ENCODE data around the gene GSPT1.

DNA sequence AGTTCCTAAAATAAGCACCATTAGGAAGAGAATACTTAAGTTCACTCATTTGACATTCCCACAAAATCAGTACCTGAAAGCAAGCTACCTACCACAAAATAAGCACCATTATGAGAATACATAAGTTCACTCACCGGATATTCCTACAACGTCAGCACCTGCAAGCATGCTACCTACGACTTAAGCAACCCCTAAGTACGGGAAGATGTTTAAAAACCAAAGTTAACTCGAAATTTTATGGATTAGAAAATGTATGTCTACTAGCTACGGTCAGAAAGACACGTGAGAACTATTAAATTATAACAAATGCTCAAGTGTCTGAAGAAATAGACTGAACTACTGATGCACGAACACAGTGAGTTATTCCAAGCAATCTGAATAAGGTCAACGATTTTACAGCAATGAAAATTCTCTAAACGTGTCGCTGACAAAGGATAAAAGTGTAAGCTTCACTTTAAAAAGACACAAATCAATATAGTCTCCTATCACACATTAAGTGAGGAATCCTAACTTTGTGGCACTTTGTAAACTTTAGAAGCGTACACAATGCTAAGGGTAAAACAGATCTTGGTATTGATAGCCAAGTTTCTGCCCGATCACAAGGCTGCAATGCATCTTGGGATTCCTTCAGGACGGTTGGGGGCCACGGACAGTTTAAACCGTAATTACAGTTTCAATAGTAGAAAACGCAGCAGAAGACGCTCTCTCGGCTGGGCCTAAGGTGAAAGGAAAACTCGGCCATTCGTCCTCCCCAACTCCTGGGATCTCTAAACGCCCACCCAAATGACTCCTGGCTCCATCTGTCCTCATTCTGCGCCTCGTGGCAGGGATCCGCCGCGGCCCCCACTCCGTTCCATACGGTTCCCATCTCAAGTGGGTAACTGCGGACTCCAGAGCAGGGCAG lies 1.3 kb downstream of the GSPT1 start:
- TF ChIP-seq, protein P1, sequence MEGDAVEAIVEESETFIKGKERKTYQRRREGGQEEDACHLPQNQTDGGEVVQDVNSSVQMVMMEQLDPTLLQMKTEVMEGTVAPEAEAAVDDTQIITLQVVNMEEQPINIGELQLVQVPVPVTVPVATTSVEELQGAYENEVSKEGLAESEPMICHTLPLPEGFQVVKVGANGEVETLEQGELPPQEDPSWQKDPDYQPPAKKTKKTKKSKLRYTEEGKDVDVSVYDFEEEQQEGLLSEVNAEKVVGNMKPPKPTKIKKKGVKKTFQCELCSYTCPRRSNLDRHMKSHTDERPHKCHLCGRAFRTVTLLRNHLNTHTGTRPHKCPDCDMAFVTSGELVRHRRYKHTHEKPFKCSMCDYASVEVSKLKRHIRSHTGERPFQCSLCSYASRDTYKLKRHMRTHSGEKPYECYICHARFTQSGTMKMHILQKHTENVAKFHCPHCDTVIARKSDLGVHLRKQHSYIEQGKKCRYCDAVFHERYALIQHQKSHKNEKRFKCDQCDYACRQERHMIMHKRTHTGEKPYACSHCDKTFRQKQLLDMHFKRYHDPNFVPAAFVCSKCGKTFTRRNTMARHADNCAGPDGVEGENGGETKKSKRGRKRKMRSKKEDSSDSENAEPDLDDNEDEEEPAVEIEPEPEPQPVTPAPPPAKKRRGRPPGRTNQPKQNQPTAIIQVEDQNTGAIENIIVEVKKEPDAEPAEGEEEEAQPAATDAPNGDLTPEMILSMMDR (IDR thresholded peaks at IDR 0.05): no peak
- no peak for TF ChIP-seq POLR2A (IDR thresholded peaks at IDR 0.05)

Data from Peyer's patch (tissue), 4 donors.